ENCODE data around the gene ERG. TPM values are rescaled to one million over a fixed set of nuclear protein-coding genes. Genes with fewer than 3 reads are reported as not detected.
A peak's percentile ranks its signal among the peaks of the same experiment; 100 is the strongest.

ERG gene
- total and polyA plus RNA-seq, 9 of the 15 experiments (the other 6 are each of a cell fraction or from before 2014, with no cell fraction given), result 0.06 TPM; not detected in 8

DNA sequence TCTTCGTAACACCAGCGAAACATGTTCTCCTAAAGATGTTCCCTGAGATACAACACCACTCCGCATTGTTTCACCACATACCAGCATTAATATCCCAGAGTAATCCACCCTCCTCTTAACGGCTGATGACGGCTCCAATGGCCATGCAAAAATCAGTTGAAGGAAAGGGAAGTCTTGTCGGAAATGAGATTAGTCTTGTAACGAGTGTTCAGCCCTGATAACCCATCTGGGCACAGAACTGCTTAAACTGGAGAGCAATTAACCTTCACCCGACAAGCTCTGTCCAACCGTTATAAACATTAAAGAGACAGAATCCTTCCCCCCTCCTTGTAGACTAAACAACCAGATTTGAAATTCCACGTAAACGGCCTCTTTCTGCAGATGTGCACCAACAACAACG, 21.9 kb downstream of the ERG start (continued):
- TF ChIP-seq, protein P1, sequence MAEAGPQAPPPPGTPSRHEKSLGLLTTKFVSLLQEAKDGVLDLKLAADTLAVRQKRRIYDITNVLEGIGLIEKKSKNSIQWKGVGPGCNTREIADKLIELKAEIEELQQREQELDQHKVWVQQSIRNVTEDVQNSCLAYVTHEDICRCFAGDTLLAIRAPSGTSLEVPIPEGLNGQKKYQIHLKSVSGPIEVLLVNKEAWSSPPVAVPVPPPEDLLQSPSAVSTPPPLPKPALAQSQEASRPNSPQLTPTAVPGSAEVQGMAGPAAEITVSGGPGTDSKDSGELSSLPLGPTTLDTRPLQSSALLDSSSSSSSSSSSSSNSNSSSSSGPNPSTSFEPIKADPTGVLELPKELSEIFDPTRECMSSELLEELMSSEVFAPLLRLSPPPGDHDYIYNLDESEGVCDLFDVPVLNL (CRISPR knock-in tag; IDR thresholded peaks at IDR 0.05; ENCODE audit: low read depth), result no peak
- TF ChIP-seq ZNF445 (CRISPR knock-in tag; IDR thresholded peaks at IDR 0.05; ENCODE audit: low read depth) (no peak), ZNF695 (CRISPR knock-in tag; IDR thresholded peaks at IDR 0.05) (no peak), HMG20B (CRISPR knock-in tag; IDR thresholded peaks at IDR 0.05) (no peak), NFE2 (IDR thresholded peaks at IDR 0.05; ENCODE audit: low read depth) (peak; percentile 67), MAFG (tag; conservative IDR thresholded peaks at IDR 0.05) (no peak), RFX1 (IDR thresholded peaks at IDR 0.05) (no peak), ZNF347 (CRISPR knock-in tag; IDR thresholded peaks at IDR 0.05; ENCODE audit: low read depth) (no peak), POLR2A (conservative IDR thresholded peaks at IDR 0.05) (no peak), HNRNPUL1 (IDR thresholded peaks at IDR 0.05; ENCODE audit: low read length) (no peak), ZSCAN29 (IDR thresholded peaks at IDR 0.05) (no peak), SUPT5H (IDR thresholded peaks at IDR 0.05) (no peak), MTA2 (IDR thresholded peaks at IDR 0.05; ENCODE audit: low read depth) (peak; percentile 86), KDM1A (IDR thresholded peaks at IDR 0.05) (peak; percentile 96 to 97), ZNF778 (CRISPR knock-in tag; IDR thresholded peaks at IDR 0.05) (no peak), SMARCA4 (IDR thresholded peaks at IDR 0.05) (peak; percentile 77; the same call in 1 of the 2 replicates), ETV6 (IDR thresholded peaks at IDR 0.05; ENCODE audit: borderline replicate concordance in 1 of 2, low read depth in 2 of 2, low read length in 1 of 2) (peak in 1 of 2 experiments; percentile 94; a peak in 3 of 4 replicates), ETV6 (CRISPR knock-in tag; IDR thresholded peaks at IDR 0.05; ENCODE audit: borderline replicate concordance) (no peak), KLF10 (CRISPR knock-in tag; IDR thresholded peaks at IDR 0.05) (no peak), ZNF444 (CRISPR knock-in tag; IDR thresholded peaks at IDR 0.05) (no peak), THRAP3 (IDR thresholded peaks at IDR 0.05; ENCODE audit: borderline replicate concordance) (no peak), NFRKB (IDR thresholded peaks at IDR 0.05; ENCODE audit: low read depth) (no peak)
- TF ChIP-seq, protein P2, sequence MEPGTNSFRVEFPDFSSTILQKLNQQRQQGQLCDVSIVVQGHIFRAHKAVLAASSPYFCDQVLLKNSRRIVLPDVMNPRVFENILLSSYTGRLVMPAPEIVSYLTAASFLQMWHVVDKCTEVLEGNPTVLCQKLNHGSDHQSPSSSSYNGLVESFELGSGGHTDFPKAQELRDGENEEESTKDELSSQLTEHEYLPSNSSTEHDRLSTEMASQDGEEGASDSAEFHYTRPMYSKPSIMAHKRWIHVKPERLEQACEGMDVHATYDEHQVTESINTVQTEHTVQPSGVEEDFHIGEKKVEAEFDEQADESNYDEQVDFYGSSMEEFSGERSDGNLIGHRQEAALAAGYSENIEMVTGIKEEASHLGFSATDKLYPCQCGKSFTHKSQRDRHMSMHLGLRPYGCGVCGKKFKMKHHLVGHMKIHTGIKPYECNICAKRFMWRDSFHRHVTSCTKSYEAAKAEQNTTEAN (CRISPR knock-in tag; IDR thresholded peaks at IDR 0.05), result no peak
- TF ChIP-seq, protein P3, sequence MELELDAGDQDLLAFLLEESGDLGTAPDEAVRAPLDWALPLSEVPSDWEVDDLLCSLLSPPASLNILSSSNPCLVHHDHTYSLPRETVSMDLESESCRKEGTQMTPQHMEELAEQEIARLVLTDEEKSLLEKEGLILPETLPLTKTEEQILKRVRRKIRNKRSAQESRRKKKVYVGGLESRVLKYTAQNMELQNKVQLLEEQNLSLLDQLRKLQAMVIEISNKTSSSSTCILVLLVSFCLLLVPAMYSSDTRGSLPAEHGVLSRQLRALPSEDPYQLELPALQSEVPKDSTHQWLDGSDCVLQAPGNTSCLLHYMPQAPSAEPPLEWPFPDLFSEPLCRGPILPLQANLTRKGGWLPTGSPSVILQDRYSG (tag; conservative IDR thresholded peaks at IDR 0.05; ENCODE audit: low read depth), result no peak
- TF ChIP-seq, protein P4, sequence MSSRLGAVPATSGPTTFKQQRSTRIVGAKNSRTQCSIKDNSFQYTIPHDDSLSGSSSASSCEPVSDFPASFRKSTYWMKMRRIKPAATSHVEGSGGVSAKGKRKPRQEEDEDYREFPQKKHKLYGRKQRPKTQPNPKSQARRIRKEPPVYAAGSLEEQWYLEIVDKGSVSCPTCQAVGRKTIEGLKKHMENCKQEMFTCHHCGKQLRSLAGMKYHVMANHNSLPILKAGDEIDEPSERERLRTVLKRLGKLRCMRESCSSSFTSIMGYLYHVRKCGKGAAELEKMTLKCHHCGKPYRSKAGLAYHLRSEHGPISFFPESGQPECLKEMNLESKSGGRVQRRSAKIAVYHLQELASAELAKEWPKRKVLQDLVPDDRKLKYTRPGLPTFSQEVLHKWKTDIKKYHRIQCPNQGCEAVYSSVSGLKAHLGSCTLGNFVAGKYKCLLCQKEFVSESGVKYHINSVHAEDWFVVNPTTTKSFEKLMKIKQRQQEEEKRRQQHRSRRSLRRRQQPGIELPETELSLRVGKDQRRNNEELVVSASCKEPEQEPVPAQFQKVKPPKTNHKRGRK (tag; IDR thresholded peaks at IDR 0.05), result no peak
- TF ChIP-seq, protein P5, sequence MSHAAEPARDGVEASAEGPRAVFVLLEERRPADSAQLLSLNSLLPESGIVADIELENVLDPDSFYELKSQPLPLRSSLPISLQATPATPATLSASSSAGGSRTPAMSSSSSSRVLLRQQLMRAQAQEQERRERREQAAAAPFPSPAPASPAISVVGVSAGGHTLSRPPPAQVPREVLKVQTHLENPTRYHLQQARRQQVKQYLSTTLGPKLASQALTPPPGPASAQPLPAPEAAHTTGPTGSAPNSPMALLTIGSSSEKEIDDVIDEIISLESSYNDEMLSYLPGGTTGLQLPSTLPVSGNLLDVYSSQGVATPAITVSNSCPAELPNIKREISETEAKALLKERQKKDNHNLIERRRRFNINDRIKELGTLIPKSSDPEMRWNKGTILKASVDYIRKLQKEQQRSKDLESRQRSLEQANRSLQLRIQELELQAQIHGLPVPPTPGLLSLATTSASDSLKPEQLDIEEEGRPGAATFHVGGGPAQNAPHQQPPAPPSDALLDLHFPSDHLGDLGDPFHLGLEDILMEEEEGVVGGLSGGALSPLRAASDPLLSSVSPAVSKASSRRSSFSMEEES (CRISPR knock-in tag; IDR thresholded peaks at IDR 0.05), result no peak
